GM20000 (cell line): ENCODE results near the gene ALDH5A1.

Source experiments
- DNase-seq: peaks from one replicate; pipeline ENCODE4 v3.0.0; 2012; ENCODE audit warnings: low spot score
- TF ChIP-seq, protein P1 (sequence below): IDR thresholded peaks from 2 replicates; pipeline ENCODE4 v1.5.1; 2012; ENCODE audit warnings: mild to moderate bottlenecking, control low read depth; ENCODE audit errors: extremely low read depth, missing control alignments

Gene ALDH5A1

DNA sequence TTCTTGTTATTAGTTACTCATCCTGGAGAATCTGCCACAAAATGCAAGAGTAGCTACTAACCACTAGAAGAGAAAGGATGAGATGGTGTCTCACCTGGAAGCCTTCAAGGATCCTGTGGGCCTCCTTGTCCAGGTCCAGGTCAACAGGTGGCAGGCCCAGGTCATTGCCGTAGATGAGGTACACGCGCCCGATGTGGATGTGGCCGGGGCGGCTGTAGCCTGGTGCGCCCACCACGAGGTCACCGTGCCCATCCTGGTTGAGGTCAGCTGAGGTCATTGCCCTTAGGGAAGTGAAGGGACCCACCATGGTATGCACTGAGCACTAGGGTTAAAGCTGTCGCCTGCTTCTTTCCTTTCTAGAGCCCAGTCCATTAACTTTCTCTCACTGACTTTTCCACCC is 40.8 kb upstream of the ALDH5A1 start:
- DNase-seq = no peak
- TF ChIP-seq, protein P1, sequence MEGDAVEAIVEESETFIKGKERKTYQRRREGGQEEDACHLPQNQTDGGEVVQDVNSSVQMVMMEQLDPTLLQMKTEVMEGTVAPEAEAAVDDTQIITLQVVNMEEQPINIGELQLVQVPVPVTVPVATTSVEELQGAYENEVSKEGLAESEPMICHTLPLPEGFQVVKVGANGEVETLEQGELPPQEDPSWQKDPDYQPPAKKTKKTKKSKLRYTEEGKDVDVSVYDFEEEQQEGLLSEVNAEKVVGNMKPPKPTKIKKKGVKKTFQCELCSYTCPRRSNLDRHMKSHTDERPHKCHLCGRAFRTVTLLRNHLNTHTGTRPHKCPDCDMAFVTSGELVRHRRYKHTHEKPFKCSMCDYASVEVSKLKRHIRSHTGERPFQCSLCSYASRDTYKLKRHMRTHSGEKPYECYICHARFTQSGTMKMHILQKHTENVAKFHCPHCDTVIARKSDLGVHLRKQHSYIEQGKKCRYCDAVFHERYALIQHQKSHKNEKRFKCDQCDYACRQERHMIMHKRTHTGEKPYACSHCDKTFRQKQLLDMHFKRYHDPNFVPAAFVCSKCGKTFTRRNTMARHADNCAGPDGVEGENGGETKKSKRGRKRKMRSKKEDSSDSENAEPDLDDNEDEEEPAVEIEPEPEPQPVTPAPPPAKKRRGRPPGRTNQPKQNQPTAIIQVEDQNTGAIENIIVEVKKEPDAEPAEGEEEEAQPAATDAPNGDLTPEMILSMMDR = no peak

GRCh38 chr6:24454452-24454851 is 40.3 kb upstream of the ALDH5A1 start:
- TF ChIP-seq, protein P1 = no peak
- no peak for DNase-seq

DNA sequence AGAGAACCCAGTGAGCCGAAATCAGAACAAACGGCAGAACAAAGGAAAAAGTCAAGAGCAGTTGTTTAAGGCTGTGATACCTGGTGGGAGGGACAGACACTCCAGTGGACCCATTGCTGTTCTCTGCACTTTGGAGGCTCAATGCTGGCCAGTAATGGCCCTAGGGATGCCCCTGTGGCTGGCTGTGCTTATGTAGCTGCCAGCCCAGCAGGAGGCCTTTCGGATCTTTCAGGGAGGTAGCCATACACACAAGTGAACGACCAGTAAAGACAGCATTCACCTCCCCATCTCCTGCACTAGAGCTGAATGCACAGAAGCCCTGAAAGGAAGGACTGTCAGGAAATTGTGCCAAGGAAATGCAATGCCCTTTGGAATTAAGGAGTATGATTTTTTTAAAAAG is 39.7 kb upstream of the ALDH5A1 start:
- no peak for DNase-seq
- TF ChIP-seq, protein P1 = no peak

DNA sequence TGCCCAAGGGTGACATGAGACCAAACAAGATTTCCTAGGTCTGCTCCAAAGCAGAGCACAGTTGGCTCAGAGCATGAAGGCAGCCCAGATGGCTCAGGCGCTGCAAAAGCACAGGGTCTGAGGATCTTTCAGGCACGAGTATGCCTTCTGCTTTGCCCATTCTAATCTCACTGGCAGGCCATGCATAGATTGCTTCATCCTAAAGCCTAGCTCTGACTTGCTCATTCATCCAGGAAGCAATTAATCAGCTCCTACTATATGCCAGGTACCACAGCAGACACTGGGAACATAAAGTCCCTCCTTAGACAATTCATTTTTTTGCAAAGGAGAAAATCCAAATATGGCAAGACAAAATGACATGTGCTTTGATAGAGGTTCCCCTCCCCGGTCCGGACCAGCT is 36.6 kb upstream of the ALDH5A1 start:
- DNase-seq = no peak
- TF ChIP-seq, protein P1 = no peak

GRCh38 chr6:24458941-24459340 is 35.8 kb upstream of the ALDH5A1 start:
- TF ChIP-seq, protein P1 = no peak
- DNase-seq = no peak

GRCh38 chr6:24460966-24461365 is 33.8 kb upstream of the ALDH5A1 start:
- no peak for DNase-seq
- TF ChIP-seq, protein P1 = no peak

- TF ChIP-seq, protein P1 = no peak
- DNase-seq = no peak
These were observed 30.3 kb upstream of the ALDH5A1 start for GRCh38 chr6:24464253-24465038.
